H1 (cell line): ENCODE measurements around the gene CGNL1.

Experiments used
- ASH2L ChIP-seq: fragments of 200-600, 300-600 bp; sonication (generic); IDR thresholded peaks from one replicate; pipeline ENCODE4 v1.7.1; 2017; ENCODE audit warnings: low read length
- CEBPB ChIP-seq: IDR thresholded peaks from 2 replicates; pipeline ENCODE4 v1.6.1; 2012; ENCODE audit warnings: low read depth, low read length
- CREB1 ChIP-seq: IDR thresholded peaks from 2 replicates; pipeline ENCODE4 v1.6.1; 2012; ENCODE audit warnings: inconsistent platforms
- EZH2 ChIP-seq: fragments of 200-600 bp; sonication (generic); IDR thresholded peaks from 2 replicates; pipeline ENCODE4 v1.7.1; 2012; ENCODE audit warnings: low read depth, mild to moderate bottlenecking, moderate library complexity, low read length, inconsistent platforms; ENCODE audit not compliant: severe bottlenecking
- POLR2A ChIP-seq, 2 experiments: IDR thresholded peaks; 1 replicate in 1 of 2; 2 replicates in 1 of 2; pipeline ENCODE4 v1.6.1; 2011; ENCODE audit warnings: low read depth in 2 of 2, low read length in 2 of 2, mild to moderate bottlenecking in 2 of 2; ENCODE audit errors: control extremely low read depth in 1 of 2
- POLR2AphosphoS5 ChIP-seq: IDR thresholded peaks from 2 replicates; pipeline ENCODE4 v1.6.1; 2011; ENCODE audit warnings: low read depth, low read length
- SIX5 ChIP-seq: IDR thresholded peaks from 2 replicates; pipeline ENCODE4 v1.6.1; 2011; ENCODE audit warnings: mild to moderate bottlenecking, low read depth, low read length
- SP1 ChIP-seq: IDR thresholded peaks from 2 replicates; pipeline ENCODE4 v1.6.1; 2011; ENCODE audit warnings: low read depth, low read length
- SP2 ChIP-seq: IDR thresholded peaks from 2 replicates; pipeline ENCODE4 v1.6.1; 2012; ENCODE audit warnings: mild to moderate bottlenecking, low read length, inconsistent platforms
- YY1 ChIP-seq: IDR thresholded peaks from 2 replicates; pipeline ENCODE4 v1.6.1; 2011; ENCODE audit warnings: low read depth, mild to moderate bottlenecking, low read length
- TF ChIP-seq, protein P1 (sequence below), 3 experiments: IDR thresholded peaks; 1 replicate in 2 of 3; 2 replicates in 1 of 3; pipeline versions ENCODE4 v1.5.1 to v1.6.1; 2011; ENCODE audit warnings: low read length in 3 of 3, mild to moderate bottlenecking in 3 of 3, inconsistent platforms in 2 of 3, low read depth in 1 of 3, moderate library complexity in 1 of 3; ENCODE audit not compliant: insufficient read depth in 1 of 3; ENCODE audit errors: control extremely low read depth in 1 of 3
- TF ChIP-seq, protein P2 (sequence below): IDR thresholded peaks from 2 replicates; pipeline ENCODE4 v1.6.1; 2012; ENCODE audit warnings: low read length, inconsistent platforms
- TF ChIP-seq, protein P3 (sequence below): IDR thresholded peaks from 2 replicates; pipeline ENCODE4 v1.6.1; 2011; ENCODE audit warnings: low read depth, mild to moderate bottlenecking, low read length; ENCODE audit not compliant: insufficient read depth
- TF ChIP-seq, protein P4 (sequence below): IDR thresholded peaks from 2 replicates; pipeline ENCODE4 v1.6.1; 2011; ENCODE audit warnings: low read length, improper control_type of control experiment

DNA sequence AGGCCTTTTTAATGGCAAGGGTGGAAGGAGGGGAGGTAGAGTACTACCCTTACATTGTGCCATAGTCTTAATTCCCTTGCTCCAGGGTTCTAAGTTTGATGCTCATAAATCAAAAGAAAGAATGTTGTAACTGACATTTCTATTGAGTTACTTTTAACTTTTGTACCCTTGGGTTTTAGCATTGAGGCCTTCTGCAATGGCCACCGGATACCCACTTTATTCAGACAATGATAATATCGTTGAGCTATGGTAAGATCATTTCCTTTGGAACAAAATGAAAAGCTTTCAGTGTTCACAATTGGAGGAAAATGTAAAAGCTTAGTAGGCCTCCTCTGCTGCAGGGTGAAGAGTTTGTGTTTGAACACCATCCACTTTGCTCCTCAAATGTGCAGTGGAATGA, 16.8 kb downstream of the CGNL1 start:
- TF ChIP-seq POLR2AphosphoS5: no peak
- TF ChIP-seq, protein P1, sequence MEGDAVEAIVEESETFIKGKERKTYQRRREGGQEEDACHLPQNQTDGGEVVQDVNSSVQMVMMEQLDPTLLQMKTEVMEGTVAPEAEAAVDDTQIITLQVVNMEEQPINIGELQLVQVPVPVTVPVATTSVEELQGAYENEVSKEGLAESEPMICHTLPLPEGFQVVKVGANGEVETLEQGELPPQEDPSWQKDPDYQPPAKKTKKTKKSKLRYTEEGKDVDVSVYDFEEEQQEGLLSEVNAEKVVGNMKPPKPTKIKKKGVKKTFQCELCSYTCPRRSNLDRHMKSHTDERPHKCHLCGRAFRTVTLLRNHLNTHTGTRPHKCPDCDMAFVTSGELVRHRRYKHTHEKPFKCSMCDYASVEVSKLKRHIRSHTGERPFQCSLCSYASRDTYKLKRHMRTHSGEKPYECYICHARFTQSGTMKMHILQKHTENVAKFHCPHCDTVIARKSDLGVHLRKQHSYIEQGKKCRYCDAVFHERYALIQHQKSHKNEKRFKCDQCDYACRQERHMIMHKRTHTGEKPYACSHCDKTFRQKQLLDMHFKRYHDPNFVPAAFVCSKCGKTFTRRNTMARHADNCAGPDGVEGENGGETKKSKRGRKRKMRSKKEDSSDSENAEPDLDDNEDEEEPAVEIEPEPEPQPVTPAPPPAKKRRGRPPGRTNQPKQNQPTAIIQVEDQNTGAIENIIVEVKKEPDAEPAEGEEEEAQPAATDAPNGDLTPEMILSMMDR (IDR thresholded peaks at IDR 0.05; ENCODE audit: control extremely low read depth in 1 of 3, insufficient read depth in 1 of 3, low read depth in 1 of 3, low read length in 3 of 3): no peak
- TF ChIP-seq, protein P2, sequence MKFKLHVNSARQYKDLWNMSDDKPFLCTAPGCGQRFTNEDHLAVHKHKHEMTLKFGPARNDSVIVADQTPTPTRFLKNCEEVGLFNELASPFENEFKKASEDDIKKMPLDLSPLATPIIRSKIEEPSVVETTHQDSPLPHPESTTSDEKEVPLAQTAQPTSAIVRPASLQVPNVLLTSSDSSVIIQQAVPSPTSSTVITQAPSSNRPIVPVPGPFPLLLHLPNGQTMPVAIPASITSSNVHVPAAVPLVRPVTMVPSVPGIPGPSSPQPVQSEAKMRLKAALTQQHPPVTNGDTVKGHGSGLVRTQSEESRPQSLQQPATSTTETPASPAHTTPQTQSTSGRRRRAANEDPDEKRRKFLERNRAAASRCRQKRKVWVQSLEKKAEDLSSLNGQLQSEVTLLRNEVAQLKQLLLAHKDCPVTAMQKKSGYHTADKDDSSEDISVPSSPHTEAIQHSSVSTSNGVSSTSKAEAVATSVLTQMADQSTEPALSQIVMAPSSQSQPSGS: no peak
- TF ChIP-seq EZH2: no peak
- no peak for TF ChIP-seq CREB1
- TF ChIP-seq YY1: no peak
- TF ChIP-seq ASH2L: no peak
- no peak for TF ChIP-seq POLR2A (IDR thresholded peaks at IDR 0.05; ENCODE audit: control extremely low read depth in 1 of 2, low read depth in 2 of 2, low read length in 2 of 2)
- TF ChIP-seq, protein P3, sequence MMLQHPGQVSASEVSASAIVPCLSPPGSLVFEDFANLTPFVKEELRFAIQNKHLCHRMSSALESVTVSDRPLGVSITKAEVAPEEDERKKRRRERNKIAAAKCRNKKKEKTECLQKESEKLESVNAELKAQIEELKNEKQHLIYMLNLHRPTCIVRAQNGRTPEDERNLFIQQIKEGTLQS: no peak
- TF ChIP-seq CEBPB: no peak
- TF ChIP-seq, protein P4, sequence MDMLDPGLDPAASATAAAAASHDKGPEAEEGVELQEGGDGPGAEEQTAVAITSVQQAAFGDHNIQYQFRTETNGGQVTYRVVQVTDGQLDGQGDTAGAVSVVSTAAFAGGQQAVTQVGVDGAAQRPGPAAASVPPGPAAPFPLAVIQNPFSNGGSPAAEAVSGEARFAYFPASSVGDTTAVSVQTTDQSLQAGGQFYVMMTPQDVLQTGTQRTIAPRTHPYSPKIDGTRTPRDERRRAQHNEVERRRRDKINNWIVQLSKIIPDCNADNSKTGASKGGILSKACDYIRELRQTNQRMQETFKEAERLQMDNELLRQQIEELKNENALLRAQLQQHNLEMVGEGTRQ: no peak
- TF ChIP-seq SP1: no peak
- TF ChIP-seq SP2: no peak
- no peak for TF ChIP-seq SIX5
